Endothelial cell of umbilical vein (primary cell): Measurements from ENCODE around the gene TYRO3.

Source experiments
- EZH2 ChIP-seq: IDR thresholded peaks from 2 replicates; pipeline ENCODE4 v1.6.1; 2012; ENCODE audit warnings: borderline replicate concordance, low read depth, mild to moderate bottlenecking, moderate library complexity, low read length, inconsistent platforms; ENCODE audit not compliant: severe bottlenecking
- FOS ChIP-seq: IDR thresholded peaks from 2 replicates; pipeline ENCODE4 v1.6.1; 2011; ENCODE audit warnings: mild to moderate bottlenecking, low read length, moderate library complexity, borderline replicate concordance; ENCODE audit not compliant: insufficient read depth
- JUN ChIP-seq: IDR thresholded peaks from 2 replicates; pipeline ENCODE4 v1.6.1; 2011; ENCODE audit warnings: borderline replicate concordance, low read depth; ENCODE audit not compliant: insufficient read length, insufficient read depth
- MYC ChIP-seq: IDR thresholded peaks from one replicate; pipeline ENCODE4 v1.6.1; 2011; ENCODE audit warnings: mild to moderate bottlenecking, low read depth, low read length
- POLR2A ChIP-seq: IDR thresholded peaks from 2 replicates; pipeline ENCODE4 v1.6.1; 2012; ENCODE audit warnings: low read depth, mild to moderate bottlenecking, control low read depth, low read length
- TF ChIP-seq, protein P1 (sequence below), 2 donors: IDR thresholded peaks; 1 replicate in 1 of 2; 2 replicates in 1 of 2; pipeline ENCODE4 v1.5.1; 2011; ENCODE audit warnings: low read length in 2 of 2, mild to moderate bottlenecking in 2 of 2, moderate library complexity in 2 of 2, control low read depth in 1 of 2, inconsistent platforms in 1 of 2, low read depth in 1 of 2; ENCODE audit not compliant: insufficient read depth in 1 of 2; ENCODE audit errors: extremely low read depth in 1 of 2

DNA sequence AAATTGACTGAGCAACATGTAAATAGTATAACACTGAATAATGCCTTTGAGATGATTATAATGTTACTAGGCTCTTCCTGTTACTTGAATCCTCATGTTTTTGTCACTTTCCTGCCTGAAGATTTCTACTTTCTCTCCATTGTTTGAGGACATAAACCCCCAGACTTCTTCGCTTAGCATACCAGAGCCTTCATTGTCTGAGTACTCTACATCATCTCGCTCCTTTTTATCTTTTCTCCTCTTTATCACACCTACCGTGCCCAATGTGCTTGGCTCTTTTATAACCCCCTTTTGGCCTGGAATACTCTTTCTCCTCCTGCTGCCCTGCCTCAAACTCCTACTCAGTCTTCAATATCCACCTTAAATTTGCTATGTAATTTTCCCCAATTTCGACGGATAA lies 70.9 kb downstream of the TYRO3 start:
- TF ChIP-seq POLR2A: no peak
- TF ChIP-seq, protein P1, sequence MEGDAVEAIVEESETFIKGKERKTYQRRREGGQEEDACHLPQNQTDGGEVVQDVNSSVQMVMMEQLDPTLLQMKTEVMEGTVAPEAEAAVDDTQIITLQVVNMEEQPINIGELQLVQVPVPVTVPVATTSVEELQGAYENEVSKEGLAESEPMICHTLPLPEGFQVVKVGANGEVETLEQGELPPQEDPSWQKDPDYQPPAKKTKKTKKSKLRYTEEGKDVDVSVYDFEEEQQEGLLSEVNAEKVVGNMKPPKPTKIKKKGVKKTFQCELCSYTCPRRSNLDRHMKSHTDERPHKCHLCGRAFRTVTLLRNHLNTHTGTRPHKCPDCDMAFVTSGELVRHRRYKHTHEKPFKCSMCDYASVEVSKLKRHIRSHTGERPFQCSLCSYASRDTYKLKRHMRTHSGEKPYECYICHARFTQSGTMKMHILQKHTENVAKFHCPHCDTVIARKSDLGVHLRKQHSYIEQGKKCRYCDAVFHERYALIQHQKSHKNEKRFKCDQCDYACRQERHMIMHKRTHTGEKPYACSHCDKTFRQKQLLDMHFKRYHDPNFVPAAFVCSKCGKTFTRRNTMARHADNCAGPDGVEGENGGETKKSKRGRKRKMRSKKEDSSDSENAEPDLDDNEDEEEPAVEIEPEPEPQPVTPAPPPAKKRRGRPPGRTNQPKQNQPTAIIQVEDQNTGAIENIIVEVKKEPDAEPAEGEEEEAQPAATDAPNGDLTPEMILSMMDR (IDR thresholded peaks at IDR 0.05; ENCODE audit: extremely low read depth in 1 of 2, insufficient read depth in 1 of 2, low read depth in 1 of 2, low read length in 2 of 2): no peak
- TF ChIP-seq EZH2: no peak
- no peak for TF ChIP-seq JUN
- TF ChIP-seq MYC: no peak
- TF ChIP-seq FOS: no peak
